ENCODE results near the gene SUSD6. TPM values are rescaled to one million over a fixed set of nuclear protein-coding genes. Genes with fewer than 3 reads are reported as not detected.
"Not testable (repeated sequence)": the region's sequence is repeated elsewhere in the genome, so short reads cannot be mapped to it uniquely, and the experiment has no call there.

SUSD6 gene
- total RNA-seq, 4 donors from 2014 or later, result 33.8 to 125 (median 113) TPM

DNA sequence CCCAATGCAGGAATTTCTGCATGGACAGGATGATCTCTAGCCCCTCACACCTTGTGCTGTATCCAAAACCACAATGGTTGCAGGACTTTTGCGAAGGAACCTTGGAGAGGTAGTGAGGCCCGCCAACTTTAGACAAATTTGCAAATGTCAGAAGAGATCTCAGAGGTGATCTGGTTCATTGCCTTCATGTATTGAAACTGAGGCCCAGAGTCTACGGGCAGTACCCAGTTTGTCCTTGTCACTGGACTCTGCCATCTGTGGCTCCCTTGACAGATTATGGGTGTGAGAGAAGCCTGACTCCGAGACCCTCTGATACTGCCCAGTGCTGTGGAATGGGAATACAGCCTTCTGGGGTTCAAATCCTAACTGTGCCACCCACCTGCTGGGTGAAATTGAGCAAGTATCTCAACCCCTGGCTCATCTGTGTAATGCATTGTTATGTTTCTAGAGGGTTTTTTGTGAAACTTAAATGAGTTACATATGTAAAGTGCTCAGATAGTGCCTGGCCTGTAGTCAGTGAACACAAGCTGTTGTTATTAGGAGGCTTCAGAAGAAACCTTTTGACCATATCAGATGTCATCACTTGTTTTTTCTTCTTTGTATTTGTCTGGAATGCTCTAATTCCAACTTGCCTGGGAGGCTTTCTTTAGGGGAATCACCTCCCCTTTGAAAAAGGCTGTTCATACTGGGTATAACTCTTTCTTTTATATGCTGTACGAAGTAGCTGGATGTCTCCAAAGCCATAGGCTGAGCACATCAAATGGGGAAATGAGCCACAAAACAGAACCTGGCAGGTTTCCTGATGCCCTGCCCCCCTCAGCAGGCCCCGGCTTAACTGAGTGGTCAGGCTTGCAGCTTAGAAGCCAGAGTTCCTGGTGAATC, 84.2 kb downstream of the SUSD6 start:
- Histone ChIP-seq H3K36me3 (no peaks in the 10 kb centered on the region), H3K27me3 (no peaks in the 10 kb centered on the region), H3K4me3 (no peak overlapping the region), H3K27ac (peak overlapping the region; percentile 75 to 89 (median 86)), H3K4me1 (peaks cover 15 to 64% (median 33%) of the 10 kb centered on the region in 4 donors), H3K9me3 (no peaks in the 10 kb centered on the region)
- no peak for TF ChIP-seq POLR2A (IDR thresholded peaks at IDR 0.05)
- TF ChIP-seq, protein P1, sequence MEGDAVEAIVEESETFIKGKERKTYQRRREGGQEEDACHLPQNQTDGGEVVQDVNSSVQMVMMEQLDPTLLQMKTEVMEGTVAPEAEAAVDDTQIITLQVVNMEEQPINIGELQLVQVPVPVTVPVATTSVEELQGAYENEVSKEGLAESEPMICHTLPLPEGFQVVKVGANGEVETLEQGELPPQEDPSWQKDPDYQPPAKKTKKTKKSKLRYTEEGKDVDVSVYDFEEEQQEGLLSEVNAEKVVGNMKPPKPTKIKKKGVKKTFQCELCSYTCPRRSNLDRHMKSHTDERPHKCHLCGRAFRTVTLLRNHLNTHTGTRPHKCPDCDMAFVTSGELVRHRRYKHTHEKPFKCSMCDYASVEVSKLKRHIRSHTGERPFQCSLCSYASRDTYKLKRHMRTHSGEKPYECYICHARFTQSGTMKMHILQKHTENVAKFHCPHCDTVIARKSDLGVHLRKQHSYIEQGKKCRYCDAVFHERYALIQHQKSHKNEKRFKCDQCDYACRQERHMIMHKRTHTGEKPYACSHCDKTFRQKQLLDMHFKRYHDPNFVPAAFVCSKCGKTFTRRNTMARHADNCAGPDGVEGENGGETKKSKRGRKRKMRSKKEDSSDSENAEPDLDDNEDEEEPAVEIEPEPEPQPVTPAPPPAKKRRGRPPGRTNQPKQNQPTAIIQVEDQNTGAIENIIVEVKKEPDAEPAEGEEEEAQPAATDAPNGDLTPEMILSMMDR (IDR thresholded peaks at IDR 0.05), result no peak
- DNase-seq, result peak in 2 of 3 donors; percentile 66 to 71

DNA sequence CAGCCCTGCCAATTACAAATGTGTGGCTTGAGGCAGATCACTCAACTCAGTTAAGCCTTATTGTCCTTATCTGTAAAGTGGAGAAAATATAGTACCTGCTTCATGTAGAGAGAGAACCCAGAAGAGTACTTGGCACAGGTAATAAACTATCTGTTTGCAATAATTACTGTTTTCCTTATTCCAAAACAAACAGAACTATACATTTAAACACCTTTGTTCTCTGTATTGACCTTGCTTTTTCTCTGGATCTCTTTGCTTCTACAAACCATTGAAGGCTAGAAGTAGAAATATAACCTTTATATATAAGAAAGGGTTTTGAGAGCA, 84.8 kb downstream of the SUSD6 start:
- no peak for DNase-seq
- Histone ChIP-seq H3K27ac (peak overlapping the region; percentile 75 to 89 (median 86)), H3K4me1 (peaks cover 15 to 65% (median 33%) of the 10 kb centered on the region in 4 donors), H3K9me3 (no peaks in the 10 kb centered on the region), H3K27me3 (no peaks in the 10 kb centered on the region), H3K36me3 (no peaks in the 10 kb centered on the region), H3K4me3 (no peak overlapping the region)
- TF ChIP-seq, protein P1 (IDR thresholded peaks at IDR 0.05), result no peak
- no peak for TF ChIP-seq POLR2A (IDR thresholded peaks at IDR 0.05)

DNA sequence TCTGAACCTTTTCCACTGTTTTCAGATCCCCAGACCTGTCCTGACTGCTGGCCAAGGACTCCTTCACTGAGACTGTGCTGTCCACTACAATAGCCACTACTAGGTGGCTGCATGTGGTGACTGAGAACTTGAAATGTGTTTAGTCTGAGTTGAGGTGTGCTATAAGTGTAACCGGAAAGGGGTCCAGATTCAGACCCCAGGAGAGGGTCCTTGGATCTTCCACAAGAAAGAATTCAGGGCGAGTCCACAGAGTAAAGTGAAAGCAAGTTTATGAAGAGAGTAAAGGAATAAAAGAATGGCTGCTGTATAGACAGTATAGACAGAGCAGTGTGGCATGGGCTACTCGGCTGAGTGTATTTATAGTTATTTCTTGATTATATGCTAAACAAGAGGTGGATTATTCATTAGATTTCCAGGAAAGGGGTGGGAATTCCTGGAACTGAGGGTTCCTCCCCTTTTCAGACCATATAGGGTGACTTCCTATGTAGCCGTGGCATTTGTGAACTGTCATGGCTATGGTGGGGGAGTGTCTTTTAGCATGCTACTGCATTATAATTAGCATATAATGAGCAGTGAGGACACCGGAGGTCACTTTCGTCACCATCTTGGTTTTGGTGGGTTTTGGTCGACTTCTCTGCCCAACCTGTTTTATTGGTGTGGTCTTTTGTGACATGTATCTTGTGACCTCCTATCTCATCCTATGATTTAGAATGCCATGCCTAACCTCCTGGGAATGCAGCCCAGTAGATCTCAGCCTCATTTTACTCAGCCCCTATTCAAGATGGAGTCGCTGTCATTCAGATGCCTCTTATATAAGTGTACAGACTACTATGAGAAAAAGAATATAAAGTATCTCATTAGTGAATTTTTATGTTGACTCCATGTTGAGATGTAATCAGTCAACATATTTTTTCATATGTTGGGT, 85.5 kb downstream of the SUSD6 start:
- TF ChIP-seq POLR2A (IDR thresholded peaks at IDR 0.05), result no peak
- TF ChIP-seq, protein P1 (IDR thresholded peaks at IDR 0.05), result no peak
- Histone ChIP-seq H3K4me3 (no peak overlapping the region), H3K27me3 (no peaks in the 10 kb centered on the region), H3K27ac (peak overlapping the region in 3 of 4 donors; percentile 11 to 89 (median 89)), H3K9me3 (no peaks in the 10 kb centered on the region), H3K36me3 (no peaks in the 10 kb centered on the region), H3K4me1 (peaks cover 15 to 72% (median 33%) of the 10 kb centered on the region in 4 donors)
- no peak for DNase-seq

DNA sequence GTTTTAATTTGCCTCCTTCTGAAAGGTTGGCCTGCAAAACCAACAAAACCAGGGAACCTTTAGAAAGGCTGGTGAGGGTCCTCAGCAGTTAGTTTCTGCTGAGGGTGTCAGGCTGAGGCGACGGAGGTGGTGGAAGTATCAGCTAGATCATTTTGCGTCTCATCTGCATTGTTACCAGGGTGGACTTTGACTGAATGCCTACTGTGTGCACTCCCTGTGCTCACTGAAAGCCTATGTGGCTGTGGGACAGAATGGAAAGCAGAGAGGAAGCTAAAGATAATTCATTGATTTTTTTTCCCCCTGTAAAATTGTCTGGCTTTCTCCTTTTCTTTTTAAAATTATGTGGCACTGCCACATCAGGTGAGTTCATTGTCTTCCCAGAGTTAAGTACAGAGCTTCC, 87.2 kb downstream of the SUSD6 start:
- Histone ChIP-seq H3K9me3 (no peaks in the 10 kb centered on the region), H3K27me3 (no peaks in the 10 kb centered on the region), H3K27ac (no peak overlapping the region), H3K4me1 (peaks cover 13 to 60% (median 30%) of the 10 kb centered on the region in 4 donors), H3K36me3 (no peaks in the 10 kb centered on the region), H3K4me3 (no peak overlapping the region)
- TF ChIP-seq POLR2A (IDR thresholded peaks at IDR 0.05), result no peak
- TF ChIP-seq, protein P1 (IDR thresholded peaks at IDR 0.05), result no peak
- DNase-seq, result no peak

DNA sequence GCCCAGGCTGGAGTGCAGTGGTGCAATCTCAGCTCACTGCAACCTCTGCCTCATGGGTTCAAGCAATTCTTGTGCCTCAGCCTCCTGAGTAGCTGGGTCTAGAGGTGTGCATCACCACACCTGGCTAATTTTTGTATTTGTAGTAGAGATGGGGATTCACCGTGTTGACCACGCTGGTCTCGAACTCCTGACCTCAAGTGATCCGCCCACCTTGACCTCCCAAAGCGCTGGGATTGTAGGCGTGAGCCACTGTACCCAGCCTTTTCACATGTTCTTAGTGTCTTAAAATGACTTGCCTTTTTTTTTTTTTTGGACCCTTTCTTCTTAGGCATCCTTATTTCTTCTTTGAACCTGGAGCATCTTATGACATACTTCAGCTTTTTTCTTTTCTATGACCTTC, 87.8 kb downstream of the SUSD6 start:
- H3K27me3 ChIP-seq, H3K9me3 ChIP-seq, H3K36me3 ChIP-seq, H3K4me3 ChIP-seq, H3K27ac ChIP-seq, DNase-seq: not testable (repeated sequence)
- peaks cover 7 to 54% (median 27%) of the 10 kb centered on the region in 4 donors for H3K4me1 ChIP-seq
